GM18867 (cell line): ENCODE data around the gene PCDH17.

Experiments
- ATAC-seq: cut with Tn5 transposase; IDR thresholded peaks from one replicate; pipeline ENCODE4 v1.9.1; 2021; ENCODE audit warnings: mild to moderate bottlenecking, moderate library complexity; ENCODE audit not compliant: unreplicated experiment

PCDH17 gene, protein sequence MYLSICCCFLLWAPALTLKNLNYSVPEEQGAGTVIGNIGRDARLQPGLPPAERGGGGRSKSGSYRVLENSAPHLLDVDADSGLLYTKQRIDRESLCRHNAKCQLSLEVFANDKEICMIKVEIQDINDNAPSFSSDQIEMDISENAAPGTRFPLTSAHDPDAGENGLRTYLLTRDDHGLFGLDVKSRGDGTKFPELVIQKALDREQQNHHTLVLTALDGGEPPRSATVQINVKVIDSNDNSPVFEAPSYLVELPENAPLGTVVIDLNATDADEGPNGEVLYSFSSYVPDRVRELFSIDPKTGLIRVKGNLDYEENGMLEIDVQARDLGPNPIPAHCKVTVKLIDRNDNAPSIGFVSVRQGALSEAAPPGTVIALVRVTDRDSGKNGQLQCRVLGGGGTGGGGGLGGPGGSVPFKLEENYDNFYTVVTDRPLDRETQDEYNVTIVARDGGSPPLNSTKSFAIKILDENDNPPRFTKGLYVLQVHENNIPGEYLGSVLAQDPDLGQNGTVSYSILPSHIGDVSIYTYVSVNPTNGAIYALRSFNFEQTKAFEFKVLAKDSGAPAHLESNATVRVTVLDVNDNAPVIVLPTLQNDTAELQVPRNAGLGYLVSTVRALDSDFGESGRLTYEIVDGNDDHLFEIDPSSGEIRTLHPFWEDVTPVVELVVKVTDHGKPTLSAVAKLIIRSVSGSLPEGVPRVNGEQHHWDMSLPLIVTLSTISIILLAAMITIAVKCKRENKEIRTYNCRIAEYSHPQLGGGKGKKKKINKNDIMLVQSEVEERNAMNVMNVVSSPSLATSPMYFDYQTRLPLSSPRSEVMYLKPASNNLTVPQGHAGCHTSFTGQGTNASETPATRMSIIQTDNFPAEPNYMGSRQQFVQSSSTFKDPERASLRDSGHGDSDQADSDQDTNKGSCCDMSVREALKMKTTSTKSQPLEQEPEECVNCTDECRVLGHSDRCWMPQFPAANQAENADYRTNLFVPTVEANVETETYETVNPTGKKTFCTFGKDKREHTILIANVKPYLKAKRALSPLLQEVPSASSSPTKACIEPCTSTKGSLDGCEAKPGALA (N-terminal part only)

DNA sequence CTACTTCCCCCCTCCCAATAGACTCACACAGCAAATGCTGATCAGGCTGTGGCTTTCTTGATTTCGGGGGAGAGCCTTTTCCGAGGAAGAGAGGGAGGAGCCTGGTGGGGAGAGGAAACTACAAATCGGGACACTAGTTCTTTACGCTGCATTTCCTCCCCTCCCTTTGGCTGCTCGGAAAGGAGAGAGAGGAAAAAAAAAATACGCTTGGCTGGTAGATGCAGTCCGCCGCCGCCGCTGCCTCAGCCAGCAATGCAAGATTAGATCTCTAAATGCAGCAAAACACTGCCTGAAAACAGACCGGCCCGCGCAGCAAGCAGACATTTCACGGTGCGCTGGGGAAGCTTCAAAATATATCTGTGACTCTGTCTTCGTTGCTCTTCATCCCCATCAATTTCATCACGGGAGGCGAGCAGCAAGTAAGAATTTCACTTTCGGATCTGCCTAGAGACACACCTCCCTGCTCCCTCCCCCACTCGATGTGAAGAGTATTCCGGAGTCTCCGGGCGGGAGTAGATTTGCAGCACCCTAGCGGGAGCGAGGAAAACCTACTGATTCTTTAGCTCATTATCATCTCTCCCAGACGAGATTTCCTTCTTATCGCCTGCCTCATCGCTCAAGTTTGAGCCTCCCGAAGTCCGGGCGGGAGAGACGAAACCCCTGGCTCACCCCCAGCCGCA, at the start of gene PCDH17:
TSS of gene PCDH17 (plus strand) at position 149 of the 680 bp plus-strand sequence. CDS start 803 bp downstream, outside the sequence.
- ATAC-seq: no peak

DNA sequence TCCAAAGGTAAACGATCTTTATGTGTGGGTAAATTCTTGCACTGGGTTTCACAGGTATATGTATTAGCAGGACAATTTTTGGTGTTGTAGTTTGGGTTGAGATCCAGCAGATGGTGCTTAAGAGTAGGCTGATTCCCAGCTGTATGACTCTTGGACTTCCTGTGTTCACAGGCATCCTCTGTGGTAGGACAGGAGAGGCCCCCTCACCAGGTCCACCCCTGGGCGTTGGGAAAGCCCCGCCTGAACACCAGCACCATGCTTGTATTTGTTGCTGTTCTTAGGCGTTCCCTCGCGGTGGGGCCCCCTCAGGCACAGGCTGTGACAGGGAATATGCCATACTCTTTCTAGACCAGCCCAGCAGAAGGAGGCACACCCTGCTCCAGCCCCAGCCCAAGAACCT, 49.5 kb upstream of the PCDH17 start:
- no peak for ATAC-seq

DNA sequence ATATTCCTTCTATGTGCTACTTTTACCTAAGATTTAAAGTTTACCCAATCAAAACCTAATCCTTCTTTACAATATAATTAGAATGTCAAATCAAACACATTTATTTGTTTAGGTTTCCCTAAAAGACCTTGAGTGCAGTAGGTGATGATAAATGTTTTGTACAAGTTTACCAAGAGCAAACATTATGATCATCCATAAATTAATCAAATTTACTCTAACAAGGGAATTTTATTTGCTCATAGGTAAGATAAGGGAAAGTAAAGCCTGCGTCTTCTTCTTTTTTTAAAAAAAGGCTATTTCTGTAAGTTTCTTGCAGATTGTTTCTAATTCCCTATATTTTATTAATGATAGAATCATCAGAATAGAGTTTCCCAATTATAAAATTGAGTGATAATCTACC, 48.0 kb upstream of the PCDH17 start:
- ATAC-seq: no peak

DNA sequence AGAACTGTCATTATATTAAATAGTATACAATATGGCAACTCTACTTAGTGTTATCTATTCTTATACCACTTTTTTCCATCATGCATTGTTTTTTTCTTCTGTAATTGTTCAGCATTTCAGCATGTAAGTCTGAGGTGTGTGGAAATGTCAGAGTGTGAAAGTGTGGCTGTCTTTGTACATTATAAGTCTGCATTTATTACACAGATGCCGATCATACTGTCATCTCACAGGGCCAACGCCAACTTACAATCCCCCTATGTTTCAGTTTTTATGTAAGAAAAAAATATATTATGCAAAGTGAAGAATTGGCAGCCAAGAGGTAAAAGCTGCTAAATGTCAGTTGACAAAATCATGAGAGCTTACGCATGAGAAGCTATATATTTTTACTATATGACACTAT, 42.9 kb upstream of the PCDH17 start:
- no peak for ATAC-seq

DNA sequence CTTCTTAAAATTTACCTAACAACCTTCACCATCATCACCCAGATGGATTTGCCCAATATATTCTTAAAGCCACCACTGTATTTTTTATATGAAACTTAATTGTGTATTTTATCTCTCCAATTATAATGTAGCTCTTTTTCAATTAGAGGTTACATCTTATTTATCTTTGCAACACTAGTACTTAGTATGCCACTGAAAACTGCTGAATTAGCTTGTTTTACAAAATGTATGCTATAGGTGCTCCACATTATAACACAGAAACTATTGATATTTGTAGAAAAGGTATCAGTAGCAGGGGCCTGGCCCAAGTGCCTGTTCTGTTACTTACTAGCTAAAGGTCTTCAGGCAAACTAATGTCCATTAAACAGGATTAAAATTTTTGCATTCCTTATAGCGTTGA, 35.8 kb upstream of the PCDH17 start:
- no peak for ATAC-seq

DNA sequence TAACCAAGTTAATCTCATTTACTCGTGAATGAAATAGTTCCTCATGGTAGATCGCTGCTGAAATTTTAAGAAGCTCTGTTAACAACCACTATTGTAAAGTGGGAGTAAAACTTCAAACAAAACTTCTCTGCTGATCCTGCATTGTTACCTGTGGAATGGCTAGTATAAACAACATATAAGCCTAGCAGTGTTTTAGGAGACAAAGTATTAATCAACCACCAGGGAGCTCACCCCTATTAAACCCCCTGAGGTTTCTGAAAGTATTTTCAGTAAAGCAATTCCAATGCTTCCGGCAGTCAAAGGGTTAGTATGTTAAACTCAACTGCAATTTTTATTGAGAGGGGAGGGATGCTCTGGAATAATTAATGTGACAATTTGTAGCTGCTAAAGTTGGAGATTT, 30.0 kb upstream of the PCDH17 start:
- ATAC-seq: no peak

DNA sequence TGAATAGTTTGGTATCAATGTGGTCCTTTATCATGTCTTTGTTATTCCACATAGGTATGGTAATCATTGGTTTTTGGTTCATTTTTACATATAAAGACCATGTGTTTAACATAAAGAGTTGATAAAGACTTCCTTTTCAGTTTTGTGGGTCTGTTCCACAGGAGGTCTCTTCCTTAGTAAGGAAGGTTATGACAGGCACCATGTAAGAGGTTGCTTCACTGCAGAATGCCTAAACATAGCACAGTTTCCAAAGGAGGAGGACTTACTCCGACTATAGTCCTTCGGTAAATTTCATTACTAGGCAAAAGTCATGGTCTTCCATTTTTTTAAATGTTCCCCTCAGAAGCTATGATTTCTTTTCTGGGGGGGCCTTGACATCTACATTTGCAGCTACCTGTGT, 27.1 kb upstream of the PCDH17 start:
- no peak for ATAC-seq

DNA sequence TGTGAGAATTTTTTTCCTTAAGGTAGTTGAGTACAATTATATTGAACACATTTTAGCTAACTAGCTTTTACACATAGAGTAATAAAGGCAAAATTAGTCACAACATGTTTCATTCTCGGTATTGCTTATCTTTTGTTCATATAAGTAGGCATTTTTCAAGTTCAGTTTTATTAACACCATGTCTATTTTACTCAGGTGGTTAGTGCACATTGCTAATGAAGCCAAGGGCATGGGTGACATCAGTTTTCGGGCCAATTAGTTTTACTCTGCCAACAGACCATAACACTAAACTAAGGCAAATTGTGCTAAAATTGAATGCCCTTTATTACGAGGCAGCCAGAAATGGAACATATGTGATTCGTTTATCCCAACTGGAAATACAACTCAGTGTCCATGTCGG, 19.6 kb upstream of the PCDH17 start:
- no peak for ATAC-seq

DNA sequence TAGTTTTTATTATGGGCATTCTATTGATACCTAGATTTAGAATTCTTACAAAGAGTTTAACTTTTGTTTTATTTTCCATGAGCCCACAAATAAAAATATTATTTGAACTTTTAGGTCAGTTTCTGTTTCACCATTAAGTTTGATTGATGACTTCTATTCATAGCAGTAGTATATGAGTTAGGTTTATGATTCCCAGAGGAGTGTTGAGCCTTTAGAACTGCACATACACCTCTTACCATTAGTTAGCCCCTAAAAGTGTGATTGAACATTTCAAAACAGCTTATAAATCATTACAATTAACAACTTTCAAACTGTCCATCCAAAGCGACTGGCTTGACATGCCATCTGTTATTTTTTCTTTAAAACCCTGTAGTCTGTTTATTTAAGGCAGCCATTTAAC, 19.0 kb upstream of the PCDH17 start:
- no peak for ATAC-seq

DNA sequence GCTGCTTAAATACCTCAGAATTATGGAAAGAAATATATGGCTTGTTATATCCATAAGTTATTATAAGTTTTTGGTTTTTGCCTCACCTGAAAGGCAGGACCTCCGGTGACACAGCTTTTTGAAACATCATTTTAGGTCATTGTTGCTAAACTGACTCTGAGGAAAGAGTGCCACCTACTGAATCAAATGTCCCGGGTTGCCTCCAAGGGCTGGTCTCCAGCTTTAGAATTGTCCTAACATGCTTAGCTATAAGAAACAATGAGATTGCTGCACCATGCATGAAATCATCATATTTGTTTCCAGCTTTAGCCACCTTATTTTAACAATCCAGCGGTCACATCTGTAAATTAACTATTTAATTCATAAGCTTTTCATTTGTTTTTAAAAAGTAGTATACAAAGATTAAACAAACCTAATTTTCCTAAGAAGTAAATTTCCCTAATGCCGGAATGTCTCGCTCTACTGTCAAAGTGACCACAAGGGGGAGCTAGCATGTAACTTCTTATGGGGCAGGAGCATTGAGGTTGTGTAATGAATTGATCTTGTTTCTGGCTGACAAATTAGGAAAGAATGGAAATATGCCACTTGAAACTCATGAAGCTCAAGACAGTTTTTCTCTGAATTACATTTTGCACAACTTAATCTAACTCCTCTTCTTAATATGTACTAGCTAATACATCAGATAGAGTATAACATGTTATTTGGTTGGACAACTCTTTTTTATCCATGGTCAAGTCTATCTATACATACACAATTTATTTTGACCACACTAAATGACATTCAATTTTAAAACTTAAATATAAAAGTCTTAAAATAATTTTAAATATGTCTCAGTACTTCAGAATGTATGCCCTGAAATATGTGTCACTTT, 6.7 kb upstream of the PCDH17 start:
- ATAC-seq: peak; percentile 71

DNA sequence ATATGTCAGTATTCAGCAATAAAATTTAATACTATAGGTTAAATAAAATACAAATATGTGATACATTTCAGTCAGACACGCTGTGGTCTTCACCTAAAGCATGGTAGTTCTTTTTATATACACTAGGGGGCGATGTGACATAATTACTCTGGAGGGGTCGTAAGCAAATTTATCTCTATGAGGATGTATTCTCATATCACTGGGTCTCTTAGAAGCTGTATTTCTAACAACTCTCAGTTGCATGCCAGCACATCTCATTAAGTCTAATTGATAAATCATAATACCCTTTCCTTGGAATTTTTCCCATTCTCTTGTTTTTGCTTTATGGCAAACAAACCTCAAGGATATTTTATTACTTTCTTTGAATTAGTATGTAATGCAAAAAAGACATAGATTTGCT, 3.9 kb upstream of the PCDH17 start:
- peak; percentile 61 for ATAC-seq

DNA sequence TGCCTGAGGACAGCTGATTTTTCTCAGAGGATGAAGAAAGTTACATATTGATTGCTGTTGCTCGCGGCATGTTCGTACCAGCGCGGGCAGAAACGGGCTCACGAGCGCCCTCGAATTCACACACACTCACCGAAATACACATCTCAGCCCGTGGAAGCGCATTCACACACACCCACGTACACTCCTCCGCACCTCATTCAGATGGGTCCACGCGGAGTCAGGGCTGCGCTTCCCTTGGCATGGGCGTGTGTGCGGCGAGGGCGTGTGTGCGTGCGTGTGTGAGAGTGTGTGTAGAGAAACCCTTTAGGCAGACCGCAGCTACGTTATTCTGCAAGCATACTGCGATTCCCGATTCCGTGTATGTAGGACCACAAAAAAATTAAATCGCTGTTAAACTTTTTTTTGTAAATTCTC, 2.1 kb upstream of the PCDH17 start:
- ATAC-seq: no peak

DNA sequence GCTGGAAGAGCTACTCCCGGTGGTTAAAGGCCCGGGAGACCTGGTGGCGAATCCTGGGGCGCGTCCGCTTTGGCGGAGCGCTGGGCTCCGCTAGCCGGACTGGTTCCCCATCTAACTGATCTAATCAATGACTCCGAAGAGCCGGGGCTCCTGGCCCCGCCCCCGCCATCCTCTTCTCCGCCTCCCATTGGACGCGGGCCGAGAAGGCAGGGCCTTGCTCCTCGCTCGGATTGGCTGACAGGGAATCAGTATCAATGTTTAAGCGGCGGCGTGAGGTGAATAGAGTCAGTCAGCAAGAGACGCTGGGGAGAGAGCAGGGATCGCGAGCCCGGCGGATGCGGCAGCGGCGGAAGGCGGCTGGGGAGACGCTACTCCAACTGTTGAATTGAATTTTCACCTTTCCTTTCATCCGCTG, 1.7 kb upstream of the PCDH17 start:
- no peak for ATAC-seq

DNA sequence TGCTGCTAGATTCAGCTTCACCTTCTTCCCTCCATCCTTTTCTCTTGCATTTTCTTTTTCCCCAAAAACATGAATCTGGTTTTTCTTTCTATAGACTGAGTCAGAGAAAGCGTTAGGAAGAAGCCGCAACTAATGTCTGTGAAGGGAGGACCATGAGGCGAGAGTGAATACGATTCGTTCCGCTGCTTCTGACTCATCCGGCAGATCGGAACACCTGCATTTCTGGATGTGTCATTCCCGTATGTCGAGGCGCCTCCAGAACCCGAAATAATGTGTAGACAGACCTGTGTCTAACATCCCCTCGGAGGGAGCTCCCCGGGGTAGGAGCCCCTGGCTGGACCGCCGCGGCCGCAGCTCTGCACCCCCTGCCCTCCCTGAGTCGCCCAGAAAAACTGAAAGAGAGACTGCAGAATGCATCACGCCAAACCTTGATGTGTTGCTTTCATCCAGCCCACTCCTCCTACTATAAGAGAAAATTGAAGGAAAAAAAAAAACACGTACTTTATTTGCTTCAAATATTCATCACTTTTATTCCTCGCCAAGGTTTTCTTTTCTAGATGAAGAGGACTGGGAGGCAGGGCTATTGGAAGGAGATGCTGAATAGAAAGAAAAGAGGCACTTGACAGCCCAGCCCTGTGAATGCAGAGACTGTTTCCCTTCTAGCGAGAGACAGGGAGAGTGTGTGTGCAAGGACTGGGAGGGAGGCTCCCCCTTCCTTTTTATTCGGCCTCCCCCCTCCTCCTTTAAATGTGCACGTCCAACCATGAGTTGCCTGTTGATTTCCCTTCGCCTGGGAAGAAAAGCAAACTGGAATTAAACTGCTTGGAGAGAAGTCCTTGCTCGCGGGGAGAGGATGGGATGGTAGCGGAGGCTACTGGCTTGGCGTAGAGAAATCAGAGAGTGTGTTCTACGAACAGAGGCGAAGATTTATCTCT, 616 bp upstream of the PCDH17 start:
- ATAC-seq: no peak

DNA sequence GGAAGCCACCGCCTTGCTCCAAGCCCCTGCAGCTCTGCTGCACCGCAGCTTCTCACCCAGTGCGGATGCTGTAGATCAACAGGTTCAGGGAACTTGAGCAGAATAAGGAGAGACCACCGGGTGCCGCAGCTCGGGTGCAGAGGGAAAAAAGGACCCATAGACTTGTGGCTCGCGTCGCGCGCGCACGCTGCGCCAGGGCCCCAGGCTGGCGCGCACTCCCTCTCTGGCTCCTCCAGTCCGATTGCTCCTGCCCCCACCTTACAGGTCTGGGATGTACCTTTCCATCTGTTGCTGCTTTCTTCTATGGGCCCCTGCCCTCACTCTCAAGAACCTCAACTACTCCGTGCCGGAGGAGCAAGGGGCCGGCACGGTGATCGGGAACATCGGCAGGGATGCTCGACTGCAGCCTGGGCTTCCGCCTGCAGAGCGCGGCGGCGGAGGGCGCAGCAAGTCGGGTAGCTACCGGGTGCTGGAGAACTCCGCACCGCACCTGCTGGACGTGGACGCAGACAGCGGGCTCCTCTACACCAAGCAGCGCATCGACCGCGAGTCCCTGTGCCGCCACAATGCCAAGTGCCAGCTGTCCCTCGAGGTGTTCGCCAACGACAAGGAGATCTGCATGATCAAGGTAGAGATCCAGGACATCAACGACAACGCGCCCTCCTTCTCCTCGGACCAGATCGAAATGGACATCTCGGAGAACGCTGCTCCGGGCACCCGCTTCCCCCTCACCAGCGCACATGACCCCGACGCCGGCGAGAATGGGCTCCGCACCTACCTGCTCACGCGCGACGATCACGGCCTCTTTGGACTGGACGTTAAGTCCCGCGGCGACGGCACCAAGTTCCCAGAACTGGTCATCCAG, 964 bp downstream of the PCDH17 start:
- ATAC-seq: no peak

DNA sequence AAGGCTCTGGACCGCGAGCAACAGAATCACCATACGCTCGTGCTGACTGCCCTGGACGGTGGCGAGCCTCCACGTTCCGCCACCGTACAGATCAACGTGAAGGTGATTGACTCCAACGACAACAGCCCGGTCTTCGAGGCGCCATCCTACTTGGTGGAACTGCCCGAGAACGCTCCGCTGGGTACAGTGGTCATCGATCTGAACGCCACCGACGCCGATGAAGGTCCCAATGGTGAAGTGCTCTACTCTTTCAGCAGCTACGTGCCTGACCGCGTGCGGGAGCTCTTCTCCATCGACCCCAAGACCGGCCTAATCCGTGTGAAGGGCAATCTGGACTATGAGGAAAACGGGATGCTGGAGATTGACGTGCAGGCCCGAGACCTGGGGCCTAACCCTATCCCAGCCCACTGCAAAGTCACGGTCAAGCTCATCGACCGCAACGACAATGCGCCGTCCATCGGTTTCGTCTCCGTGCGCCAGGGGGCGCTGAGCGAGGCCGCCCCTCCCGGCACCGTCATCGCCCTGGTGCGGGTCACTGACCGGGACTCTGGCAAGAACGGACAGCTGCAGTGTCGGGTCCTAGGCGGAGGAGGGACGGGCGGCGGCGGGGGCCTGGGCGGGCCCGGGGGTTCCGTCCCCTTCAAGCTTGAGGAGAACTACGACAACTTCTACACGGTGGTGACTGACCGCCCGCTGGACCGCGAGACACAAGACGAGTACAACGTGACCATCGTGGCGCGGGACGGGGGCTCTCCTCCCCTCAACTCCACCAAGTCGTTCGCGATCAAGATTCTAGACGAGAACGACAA, 1.8 kb downstream of the PCDH17 start:
- no peak for ATAC-seq
